ENCODE results near the gene KLHL26. TPM values are rescaled to one million over a fixed set of nuclear protein-coding genes. Genes with fewer than 3 reads are reported as not detected.
A peak's percentile ranks its signal among the peaks of the same experiment; 100 is the strongest.

Gene KLHL26
- total RNA-seq, 1 donor from 2014 or later = 6.2 TPM

GRCh38 chr19:18658366-18658855, 21.6 kb downstream of the KLHL26 start:
- no peak for TF ChIP-seq CTCF (IDR thresholded peaks at IDR 0.05; ENCODE audit: borderline replicate concordance)
- intact Hi-C loops (cut with micrococcal nuclease) = no loop called here
- peaks cover 55% of the 10 kb centered on the region for H3K4me1 ChIP-seq

GRCh38 chr19:18659281-18660050, 22.6 kb downstream of the KLHL26 start:
- peaks cover 55% of the 10 kb centered on the region for H3K4me1 ChIP-seq
- intact Hi-C loops (cut with micrococcal nuclease) = no loop called here
- peak; percentile 61 for DNase-seq

More at GRCh38 chr19:18658366-18658855, 21.6 kb downstream of the KLHL26 start:
- H3K4me3 ChIP-seq = no peak overlapping the region
- H3K27me3 ChIP-seq (ENCODE audit: low read depth) = no peaks in the 10 kb centered on the region
- DNase-seq = no peak
- no peaks in the 10 kb centered on the region for H3K36me3 ChIP-seq
- H3K27ac ChIP-seq (replicated peaks) = peak overlapping the region; percentile 84
- no peaks in the 10 kb centered on the region for H3K9me3 ChIP-seq (replicated peaks)

GRCh38 chr19:18660051-18660910, 23.5 kb downstream of the KLHL26 start:
- H3K4me1 ChIP-seq = peaks cover 55% of the 10 kb centered on the region
- intact Hi-C loops (cut with micrococcal nuclease) = no loop called here
- DNase-seq = peak; percentile 67

More at GRCh38 chr19:18659281-18660050, 22.6 kb downstream of the KLHL26 start:
- Histone ChIP-seq H3K9me3 (replicated peaks) (no peaks in the 10 kb centered on the region), H3K36me3 (peaks cover 3% of the 10 kb centered on the region), H3K27me3 (ENCODE audit: low read depth) (no peaks in the 10 kb centered on the region), H3K4me3 (peak overlapping the region; percentile 47), H3K27ac (replicated peaks) (peak overlapping the region; percentile 84)
- no peak for TF ChIP-seq CTCF (IDR thresholded peaks at IDR 0.05; ENCODE audit: borderline replicate concordance)

GRCh38 chr19:18660939-18661670, 24.3 kb downstream of the KLHL26 start:
- Histone ChIP-seq H3K4me1 (peaks cover 63% of the 10 kb centered on the region), H3K27ac (replicated peaks) (peak overlapping the region; percentile 84)
- intact Hi-C loops (cut with micrococcal nuclease) = no loop called here

More at GRCh38 chr19:18660051-18660910, 23.5 kb downstream of the KLHL26 start:
- TF ChIP-seq CTCF (IDR thresholded peaks at IDR 0.05; ENCODE audit: borderline replicate concordance) = no peak
- H3K36me3 ChIP-seq = peaks cover 10% of the 10 kb centered on the region
- H3K27ac ChIP-seq (replicated peaks) = peak overlapping the region; percentile 84
- no peaks in the 10 kb centered on the region for H3K9me3 ChIP-seq (replicated peaks)
- H3K4me3 ChIP-seq = peak overlapping the region; percentile 47
- H3K27me3 ChIP-seq (ENCODE audit: low read depth) = no peaks in the 10 kb centered on the region

More at GRCh38 chr19:18660939-18661670, 24.3 kb downstream of the KLHL26 start:
- H3K36me3 ChIP-seq = peaks cover 18% of the 10 kb centered on the region
- no peak for DNase-seq
- no peaks in the 10 kb centered on the region for H3K9me3 ChIP-seq (replicated peaks)
- peak overlapping the region; percentile 47 for H3K4me3 ChIP-seq
- no peaks in the 10 kb centered on the region for H3K27me3 ChIP-seq (ENCODE audit: low read depth)
- TF ChIP-seq CTCF (IDR thresholded peaks at IDR 0.05; ENCODE audit: borderline replicate concordance) = no peak
